IMR-90 (cell line): ENCODE results near the gene GRID1. TPM values are rescaled to one million over a fixed set of nuclear protein-coding genes. Genes with fewer than 3 reads are reported as not detected.

Experiments used
- ATAC-seq: fragments of 200-7000 bp; cut with Tn5 transposase; 2 replicates; pipeline ENCODE4 v1.9.1; 2020; ENCODE audit warnings: low read depth, mild to moderate bottlenecking, moderate library complexity
- BruUV-seq: library from RNA; stranded (reverse); fragments of 400-500 nt; replicated peaks from 2 replicates; lab custom pipeline; 2021; lab: Mats Ljungman, UMichigan
- CTCF ChIA-PET: fragments of 300-600 bp; formaldehyde crosslinking; extraction: SDS; loops from one replicate; lab custom pipeline; 2021; ENCODE audit warnings: antibody characterized with exemption; lab: Yijun Ruan, JAX
- POLR2A ChIA-PET: fragments of 300-600 bp; sonication (Branson Sonifier 250); formaldehyde crosslinking; loops from one replicate; lab custom pipeline; 2022; ENCODE audit warnings: antibody characterized with exemption; ENCODE audit not compliant: unreplicated experiment; lab: Charles Lee
- DNase-seq: peaks from one replicate; pipeline ENCODE4 v3.0.0; 2013
- H2AFZ ChIP-seq: replicated peaks from 2 replicates; pipeline ENCODE3; 2013; ENCODE audit warnings: low read length, mild to moderate bottlenecking; ENCODE audit not compliant: poor library complexity
- H2AK5ac ChIP-seq: 2 replicates; pipeline ENCODE4 v1.6.1; 2013; ENCODE audit warnings: low read depth, low read length, inconsistent platforms
- H2AK9ac ChIP-seq: replicated peaks from 2 replicates; pipeline ENCODE3; 2013; ENCODE audit warnings: mild to moderate bottlenecking, low read depth, low read length, moderate library complexity; ENCODE audit not compliant: poor library complexity
- H2BK120ac ChIP-seq: 2 replicates; pipeline ENCODE4 v1.6.1; 2013; ENCODE audit warnings: low read depth, low read length, inconsistent platforms
- H2BK15ac ChIP-seq: 3 replicates; pipeline ENCODE4 v1.6.1; 2013; ENCODE audit warnings: low read depth, low read length, inconsistent platforms
- H2BK20ac ChIP-seq: 2 replicates; pipeline ENCODE4 v1.6.1; 2013; ENCODE audit warnings: low read depth, mild to moderate bottlenecking, inconsistent platforms, low read length, moderate library complexity
- H2BK5ac ChIP-seq: 2 replicates; pipeline ENCODE4 v1.6.1; 2013; ENCODE audit warnings: mild to moderate bottlenecking, low read depth, low read length, inconsistent platforms; ENCODE audit not compliant: poor library complexity, severe bottlenecking
- H3K14ac ChIP-seq: replicated peaks from 2 replicates; pipeline ENCODE4 v1.6.1; 2013; ENCODE audit warnings: low read depth, low read length, inconsistent platforms
- H3K18ac ChIP-seq: 2 replicates; pipeline ENCODE4 v1.6.1; 2013; ENCODE audit warnings: low read depth, low read length, control low read depth
- H3K23ac ChIP-seq: 2 replicates; pipeline ENCODE4 v1.6.1; 2013; ENCODE audit warnings: low read depth, low read length, inconsistent platforms
- H3K27ac ChIP-seq: 2 replicates; pipeline ENCODE4 v1.5.1; 2013; ENCODE audit warnings: mild to moderate bottlenecking, control low read depth, low read length; ENCODE audit not compliant: insufficient read depth
- H3K27me3 ChIP-seq: 2 replicates; pipeline ENCODE4 v1.6.1; 2013; ENCODE audit warnings: low read length; ENCODE audit not compliant: control insufficient read depth, insufficient read depth
- H3K36me3 ChIP-seq: 2 replicates; pipeline ENCODE4 v1.6.1; 2013; ENCODE audit warnings: low read length, mixed read lengths; ENCODE audit not compliant: control insufficient read depth, insufficient read depth
- H3K4ac ChIP-seq: 2 replicates; pipeline ENCODE4 v1.6.1; 2013; ENCODE audit warnings: low read depth, low read length, inconsistent platforms
- H3K4me1 ChIP-seq: 2 replicates; pipeline ENCODE4 v1.6.1; 2013; ENCODE audit warnings: low read length, mixed read lengths; ENCODE audit not compliant: control insufficient read depth, insufficient read depth
- H3K4me2 ChIP-seq: 2 replicates; pipeline ENCODE4 v1.6.1; 2013; ENCODE audit warnings: low read depth, mild to moderate bottlenecking, control low read depth, low read length, moderate library complexity
- H3K4me3 ChIP-seq: 2 replicates; pipeline ENCODE4 v1.5.1; 2013; ENCODE audit warnings: low read depth, mild to moderate bottlenecking, control low read depth, low read length, moderate library complexity; ENCODE audit not compliant: insufficient read depth
- H3K56ac ChIP-seq: 2 replicates; pipeline ENCODE4 v1.6.1; 2013; ENCODE audit warnings: low read length, inconsistent platforms; ENCODE audit not compliant: insufficient read depth; ENCODE audit errors: extremely low read depth
- H3K79me1 ChIP-seq, 2 experiments: 2 replicates each; pipeline ENCODE4 v1.6.1; 2013; ENCODE audit warnings: low read length in 2 of 2, inconsistent platforms in 1 of 2, low read depth in 1 of 2
- H3K9ac ChIP-seq: 2 replicates; pipeline ENCODE4 v1.6.1; 2013; ENCODE audit warnings: low read depth, low read length, control low read depth
- H3K9me1 ChIP-seq: 2 replicates; pipeline ENCODE4 v1.6.1; 2013; ENCODE audit warnings: low read length, inconsistent platforms; ENCODE audit not compliant: insufficient read depth
- H3K9me3 ChIP-seq: 2 replicates; pipeline ENCODE4 v1.6.1; 2013; ENCODE audit warnings: low read length; ENCODE audit not compliant: control insufficient read depth, insufficient read depth
- H4K20me1 ChIP-seq: 2 replicates; pipeline ENCODE4 v1.6.1; 2013; ENCODE audit warnings: low read length, inconsistent platforms; ENCODE audit not compliant: insufficient read depth
- H4K5ac ChIP-seq: 2 replicates; pipeline ENCODE4 v1.6.1; 2013; ENCODE audit warnings: mild to moderate bottlenecking, low read depth, low read length, control low read depth
- H4K8ac ChIP-seq, 2 experiments: 2 replicates each; pipeline ENCODE4 v1.6.1; 2013; ENCODE audit warnings: low read depth in 2 of 2, low read length in 2 of 2, control low read depth in 1 of 2, inconsistent platforms in 1 of 2
- H4K91ac ChIP-seq: 2 replicates; pipeline ENCODE4 v1.6.1; 2013; ENCODE audit warnings: low read depth, low read length, inconsistent platforms; ENCODE audit not compliant: insufficient read depth
- FOS ChIP-seq: fragments of 150-350 bp; IDR thresholded peaks from 2 replicates; pipeline ENCODE4 v1.6.1; 2016; ENCODE audit warnings: low read depth, low read length
- MAZ ChIP-seq: IDR thresholded peaks from 2 replicates; pipeline ENCODE4 v1.6.1; 2012; ENCODE audit warnings: low read depth, mild to moderate bottlenecking, low read length, improper control_type of control experiment, moderate library complexity, borderline replicate concordance
- NFE2L2 ChIP-seq: fragments of 150-350 bp; IDR thresholded peaks from 2 replicates; pipeline ENCODE4 v1.6.1; 2016; ENCODE audit warnings: low read depth, mild to moderate bottlenecking, low read length
- dilution Hi-C: fragments of 300-500 bp; cut with HindIII; formaldehyde crosslinking; loops from one replicate; pipeline ENCODE4 v1.14.3; 2018; ENCODE audit warnings: low sequenced_read_pairs; ENCODE audit not compliant: unreplicated experiment
- in situ Hi-C: fragments of 300-500 bp; cut with MboI; formaldehyde crosslinking; loops from 3 replicates; pipeline ENCODE4 v1.14.3; 2019; ENCODE audit warnings: low sequenced_read_pairs, inconsistent platforms, mixed read lengths
- intact Hi-C: fragments of 100-400 bp; cut with micrococcal nuclease; formaldehyde crosslinking; loops from 2 replicates; pipeline ENCODE4 v1.10.0; 2022
- polyA plus RNA-seq, 3 experiments: library from polyadenylated mRNA; depleted of rRNA; stranded (reverse); fragments of >200 nt; gene quantifications; 2 replicates each; pipeline ENCODE4 v1.2.3, GENCODE V29; 2012; ENCODE audit warnings: low replicate concordance in 1 of 3
- total RNA-seq: library from RNA; depleted of rRNA; stranded (reverse); fragments of >200 nt; gene quantifications from 2 replicates; pipeline ENCODE4 v1.2.3, GENCODE V29; 2012

The GRID1 gene
- total and polyA plus RNA-seq, 2 of the 4 experiments (the other 2 are of a cell fraction): not detected

GRCh38 chr10:85623758-85624157, 742.8 kb downstream of the GRID1 start:
- in situ Hi-C loops (no loop called here), intact Hi-C loops (no loop called here), dilution Hi-C loops (no loop called here)
- no peak overlapping the region for H3K4me2 ChIP-seq
- no peak overlapping the region for H3K4ac ChIP-seq
- H3K9ac ChIP-seq: no peak overlapping the region
- H2AK5ac ChIP-seq: no peak overlapping the region
- no peak overlapping the region for H4K8ac ChIP-seq
- H2AFZ ChIP-seq: no peak overlapping the region
- no peak overlapping the region for H4K5ac ChIP-seq
- H3K27ac ChIP-seq: no peak overlapping the region
- no peaks in the 10 kb centered on the region for H3K4me1 ChIP-seq
- H3K36me3 ChIP-seq: no peaks in the 10 kb centered on the region
- no peak overlapping the region for H3K56ac ChIP-seq
- no peak overlapping the region for H2BK120ac ChIP-seq
- H3K18ac ChIP-seq: no peak overlapping the region
- BruUV-seq: no TSS peak
- no peak for TF ChIP-seq NFE2L2
- no peak for TF ChIP-seq MAZ
- no peak for TF ChIP-seq FOS
- H3K23ac ChIP-seq: no peak overlapping the region
- DNase-seq (no peak), ATAC-seq (no peak)
- no peak overlapping the region for H3K4me3 ChIP-seq
- H4K91ac ChIP-seq: no peak overlapping the region
- peaks cover 26% of the 10 kb centered on the region for H3K9me3 ChIP-seq
- H2BK20ac ChIP-seq: no peak overlapping the region
- POLR2A ChIA-PET: no interaction called here
- H2BK5ac ChIP-seq: no peak overlapping the region
- H3K14ac ChIP-seq: no peak overlapping the region
- no peak overlapping the region for H2AK9ac ChIP-seq
- no peak overlapping the region for H2BK15ac ChIP-seq
- no peaks in the 10 kb centered on the region for H4K20me1 ChIP-seq
- CTCF ChIA-PET: interaction anchor here (0.6 kb wide), 1 partner anchor 11 kb away, joined by 3 read pairs; no protein-coding TSS in a partner anchor
- H3K9me1 ChIP-seq: no peaks in the 10 kb centered on the region
- no peaks in the 10 kb centered on the region for H3K27me3 ChIP-seq
- H3K79me1 ChIP-seq: no peaks in the 10 kb centered on the region
